Esophagus muscularis mucosa (tissue), 4 donors: ENCODE results near the gene FKBP5. TPM values are rescaled to one million over a fixed set of nuclear protein-coding genes. Genes with fewer than 3 reads are reported as not detected.

Experiments
- DNase-seq: peaks from one replicate; pipeline ENCODE4 v3.0.0-alpha.2; 2017; ENCODE audit errors: extremely low spot score
- H3K27ac ChIP-seq, 4 donors: fragments of 200-600 bp; sonication (generic); replicated peaks in 1 of 4; 1 replicate in 3 of 4; 2 replicates in 1 of 4; pipeline ENCODE4 v1.5.1; 2016 to 2019; ENCODE audit warnings: mild to moderate bottlenecking in 1 of 4
- H3K27me3 ChIP-seq, 4 donors: fragments of 200-600 bp; sonication (generic); one replicate each; pipeline versions ENCODE4 v1.5.1 to v1.6.0; 2016 to 2019
- H3K36me3 ChIP-seq, 4 donors: fragments of 200-600 bp; sonication (generic); one replicate each; pipeline ENCODE4 v1.5.1; 2016 to 2019
- H3K4me1 ChIP-seq, 4 donors: fragments of 200-600 bp; sonication (generic); one replicate each; pipeline ENCODE4 v1.5.1; 2016 to 2019
- H3K4me3 ChIP-seq, 4 donors: fragments of 200-600 bp; sonication (generic); 1 replicate in 2 of 4; 2 replicates in 2 of 4; pipeline ENCODE4 v1.5.1; 2016 to 2019; ENCODE audit warnings: mild to moderate bottlenecking in 4 of 4, moderate library complexity in 1 of 4
- H3K9me3 ChIP-seq, 4 donors: fragments of 200-600 bp; sonication (generic); 1 replicate in 3 of 4; 2 replicates in 1 of 4; pipeline ENCODE4 v1.5.1; 2016 to 2019
- EP300 ChIP-seq: sonication (generic); formaldehyde crosslinking; IDR thresholded peaks from one replicate; pipeline ENCODE4 v1.6.1; 2017; ENCODE audit warnings: antibody characterized with exemption
- POLR2A ChIP-seq: fragments of 450-650 bp; IDR thresholded peaks from one replicate; pipeline ENCODE4 v1.6.1; 2017; ENCODE audit warnings: antibody characterized with exemption, moderate library complexity, mild to moderate bottlenecking, low read depth
- POLR2AphosphoS5 ChIP-seq, 2 donors: sonication (generic); formaldehyde crosslinking; IDR thresholded peaks; one replicate each; pipeline ENCODE4 v1.6.1; 2017; ENCODE audit warnings: antibody characterized with exemption in 2 of 2
- WGBS: methylation state at CpG from one replicate; pipeline ENCODE4 v1.1.5; 2018; 5-methylcytosine and 5-hydroxymethylcytosine counted together
- intact Hi-C: fragments of 100-400 bp; cut with DNase I; formaldehyde crosslinking; loops from one replicate; pipeline ENCODE4 v1.15.1; 2023
- total RNA-seq, 4 donors: library from RNA; depleted of rRNA; stranded (reverse); fragments of >200 nt; gene quantifications; one replicate each; pipeline versions ENCODE4 v1.1.0 to v1.2.1, GENCODE V29; 2016
- TF ChIP-seq, protein P1 (sequence below), 3 experiments: fragments of 200-600 bp in 2 of 3; fragments of 450-650 bp in 1 of 3; sonication (generic) in 2 of 3; IDR thresholded peaks; one replicate each; pipeline ENCODE4 v1.5.1; 2017 to 2019; ENCODE audit warnings: antibody characterized with exemption in 3 of 3, mild to moderate bottlenecking in 2 of 3, moderate library complexity in 1 of 3

The FKBP5 gene
- total RNA-seq, 4 donors from 2014 or later: 477 to 689 (median 593) TPM

DNA sequence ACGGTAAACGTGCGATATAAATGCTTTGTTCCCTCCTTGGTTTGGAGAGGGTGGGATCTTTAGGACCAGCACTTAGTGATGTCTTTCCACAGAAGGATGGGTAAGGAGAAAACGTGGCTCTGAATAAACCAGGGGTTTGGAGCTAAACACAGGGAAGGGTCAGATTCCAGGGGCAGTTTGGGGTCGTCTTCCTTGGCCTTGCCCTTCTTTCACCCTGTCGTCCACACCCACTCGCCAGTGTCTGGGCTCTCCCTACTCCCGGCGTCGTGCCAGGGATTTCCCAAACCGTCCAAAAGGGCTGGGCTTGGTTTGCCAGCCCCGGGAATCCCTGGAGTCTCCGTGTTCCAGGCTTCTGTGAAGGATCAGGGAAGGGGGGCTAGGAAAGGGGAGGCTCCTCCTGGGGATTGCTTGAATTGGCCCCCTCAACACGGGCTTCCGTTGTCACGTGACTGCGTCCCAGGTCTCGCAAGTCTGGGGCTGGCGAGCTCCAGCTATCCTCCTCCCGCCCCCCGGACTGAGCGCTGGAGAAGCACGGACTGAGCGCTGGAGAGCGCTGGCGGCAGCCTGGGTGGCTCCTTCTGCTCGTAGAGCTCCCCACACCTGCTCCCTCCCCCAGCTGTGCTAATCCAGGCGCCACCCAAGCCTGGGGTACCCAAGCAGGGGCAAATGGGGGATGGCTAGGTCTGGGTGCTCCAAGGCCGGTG lies 38.7 kb upstream of the FKBP5 start:
- H3K4me3 ChIP-seq: peak overlapping the region; percentile 57 to 67 (median 60)
- H3K27ac ChIP-seq: peak overlapping the region; percentile 96 to 100 (median 98)
- intact Hi-C loops: loop anchor here (1.0 to 5.0 kb wide), 2 partner anchors 39 to 125 kb away; partner anchors contain the start of gene FKBP5
- peak; percentile 97 for DNase-seq
- TF ChIP-seq POLR2AphosphoS5 (IDR thresholded peaks at IDR 0.05) (peak in 1 of 2 donors; percentile 71), EP300 (peak; percentile 69), POLR2A (peak; percentile 77)
- TF ChIP-seq, protein P1, sequence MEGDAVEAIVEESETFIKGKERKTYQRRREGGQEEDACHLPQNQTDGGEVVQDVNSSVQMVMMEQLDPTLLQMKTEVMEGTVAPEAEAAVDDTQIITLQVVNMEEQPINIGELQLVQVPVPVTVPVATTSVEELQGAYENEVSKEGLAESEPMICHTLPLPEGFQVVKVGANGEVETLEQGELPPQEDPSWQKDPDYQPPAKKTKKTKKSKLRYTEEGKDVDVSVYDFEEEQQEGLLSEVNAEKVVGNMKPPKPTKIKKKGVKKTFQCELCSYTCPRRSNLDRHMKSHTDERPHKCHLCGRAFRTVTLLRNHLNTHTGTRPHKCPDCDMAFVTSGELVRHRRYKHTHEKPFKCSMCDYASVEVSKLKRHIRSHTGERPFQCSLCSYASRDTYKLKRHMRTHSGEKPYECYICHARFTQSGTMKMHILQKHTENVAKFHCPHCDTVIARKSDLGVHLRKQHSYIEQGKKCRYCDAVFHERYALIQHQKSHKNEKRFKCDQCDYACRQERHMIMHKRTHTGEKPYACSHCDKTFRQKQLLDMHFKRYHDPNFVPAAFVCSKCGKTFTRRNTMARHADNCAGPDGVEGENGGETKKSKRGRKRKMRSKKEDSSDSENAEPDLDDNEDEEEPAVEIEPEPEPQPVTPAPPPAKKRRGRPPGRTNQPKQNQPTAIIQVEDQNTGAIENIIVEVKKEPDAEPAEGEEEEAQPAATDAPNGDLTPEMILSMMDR (IDR thresholded peaks at IDR 0.05): no peak
- H3K9me3 ChIP-seq: no peaks in the 10 kb centered on the region
- H3K4me1 ChIP-seq: peaks cover 84 to 98% (median 91%) of the 10 kb centered on the region in 4 donors
- no peaks in the 10 kb centered on the region for H3K36me3 ChIP-seq
- 9% methylated on average over 10 of the region's 29 CpGs for WGBS
- H3K27me3 ChIP-seq: no peaks in the 10 kb centered on the region

DNA sequence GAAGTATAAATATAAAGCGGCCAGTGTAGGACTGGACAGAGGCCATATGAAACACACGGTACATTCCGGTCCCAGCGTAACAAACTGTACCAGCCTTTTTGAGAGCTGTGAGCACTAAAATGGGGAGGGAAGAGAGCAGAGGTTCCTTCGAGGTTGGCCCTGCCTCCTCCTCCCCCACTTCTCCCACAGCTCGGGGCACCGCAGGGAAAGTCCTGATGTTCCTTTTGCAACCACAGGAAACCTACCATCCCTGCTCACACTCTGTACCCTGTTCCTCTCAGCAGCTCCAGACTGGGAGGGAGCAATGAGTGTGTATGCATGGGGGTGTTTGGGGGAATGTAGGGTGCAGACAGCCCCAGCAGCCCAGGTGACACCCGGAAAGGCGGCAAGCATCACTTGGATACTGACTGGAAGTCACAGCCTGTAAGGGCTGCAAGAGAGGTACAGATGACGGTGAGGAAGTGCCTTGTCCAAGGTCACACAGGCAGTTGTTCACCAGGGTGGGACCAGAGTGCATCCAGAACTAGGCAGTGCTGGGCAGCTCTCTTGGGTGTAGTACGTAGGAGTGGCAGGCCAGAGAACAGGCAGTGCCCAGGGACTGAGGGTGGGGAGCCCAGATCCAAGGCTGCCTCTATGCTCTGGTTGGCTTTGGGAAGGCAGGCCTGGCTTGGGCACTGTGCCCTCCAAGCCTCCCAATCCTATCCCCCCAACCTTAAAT lies 37.2 kb upstream of the FKBP5 start:
- 39% methylated on average over 10 of the region's 11 CpGs for WGBS
- TF ChIP-seq POLR2AphosphoS5 (IDR thresholded peaks at IDR 0.05) (peak in 1 of 2 donors; percentile 93), POLR2A (peak; percentile 26), EP300 (peak; percentile 99)
- TF ChIP-seq, protein P1 (IDR thresholded peaks at IDR 0.05): no peak
- Histone ChIP-seq H3K27me3 (no peaks in the 10 kb centered on the region), H3K4me1 (peaks cover 93 to 100% (median 98%) of the 10 kb centered on the region in 4 donors), H3K27ac (peak overlapping the region; percentile 96 to 100 (median 98)), H3K36me3 (no peaks in the 10 kb centered on the region), H3K4me3 (peak overlapping the region; percentile 38 to 67 (median 58)), H3K9me3 (no peaks in the 10 kb centered on the region)
- intact Hi-C loops: loop anchor here (5.0 kb wide), 1 partner anchor 124 kb away; no protein-coding TSS in a partner anchor
- DNase-seq: peak; percentile 96

DNA sequence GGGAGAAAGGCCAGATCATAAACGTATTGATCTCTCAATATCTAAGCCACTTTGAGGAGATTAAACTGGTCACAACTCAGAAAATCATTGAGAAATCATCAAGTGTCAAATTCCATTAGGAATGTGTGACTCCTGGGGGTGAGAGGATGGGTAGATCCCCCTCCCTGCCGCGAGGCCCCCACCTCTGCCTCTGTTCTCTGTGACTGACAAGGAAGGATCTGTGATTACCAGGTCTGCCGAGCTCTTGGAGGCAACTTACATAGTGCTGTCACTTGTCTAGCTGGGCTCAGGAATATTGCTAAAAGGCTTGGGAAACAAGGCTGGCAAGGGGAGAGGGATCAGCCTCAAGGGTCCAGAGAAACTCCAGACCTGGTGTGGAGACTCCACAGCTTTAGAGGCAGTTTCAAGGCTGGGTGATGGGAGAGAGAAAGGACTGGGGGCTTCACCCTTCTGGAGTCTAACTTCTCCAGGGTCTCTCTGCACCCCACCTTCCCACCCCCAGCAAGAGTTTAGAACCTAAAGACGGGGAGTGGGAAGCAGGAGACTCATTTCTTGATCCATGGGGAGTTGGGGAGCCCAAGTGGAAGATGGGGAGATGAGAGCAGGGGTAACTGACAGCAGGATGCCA lies 36.5 kb upstream of the FKBP5 start:
- Histone ChIP-seq H3K9me3 (no peaks in the 10 kb centered on the region), H3K27ac (peak overlapping the region; percentile 96 to 100 (median 98)), H3K27me3 (no peaks in the 10 kb centered on the region), H3K4me3 (peak overlapping the region in 2 of 4 donors; percentile 12 to 60), H3K4me1 (peaks cover 93 to 100% (median 98%) of the 10 kb centered on the region in 4 donors), H3K36me3 (no peaks in the 10 kb centered on the region)
- 80% methylated on average over 5 of the region's 5 CpGs for whole genome bisulfite sequencing
- no peak for DNase-seq
- intact Hi-C loops: loop anchor here (5.0 kb wide), 1 partner anchor 123 kb away; no protein-coding TSS in a partner anchor
- TF ChIP-seq POLR2AphosphoS5 (IDR thresholded peaks at IDR 0.05): no peak
- TF ChIP-seq EP300: no peak
- TF ChIP-seq, protein P1 (IDR thresholded peaks at IDR 0.05): no peak
- no peak for TF ChIP-seq POLR2A

DNA sequence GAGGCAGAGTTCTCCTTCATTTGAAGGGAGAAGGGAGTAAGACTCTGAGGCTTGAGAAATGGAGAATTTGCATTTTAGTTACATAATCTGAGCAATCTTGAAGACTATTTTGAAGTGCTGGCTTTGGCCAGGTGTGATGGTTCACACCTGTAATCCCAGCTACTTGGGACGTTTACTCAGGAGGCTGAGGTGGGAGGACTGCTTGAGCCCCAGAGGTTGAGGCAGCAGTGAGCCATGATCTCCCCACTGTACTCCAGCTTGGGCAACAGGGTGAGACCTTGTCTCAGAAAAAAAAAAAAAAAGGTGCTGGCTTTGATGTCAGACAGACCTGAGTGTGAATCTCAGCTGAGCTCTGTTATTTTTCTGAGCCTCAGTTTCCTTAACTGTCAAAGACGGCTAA lies 35.8 kb upstream of the FKBP5 start:
- Histone ChIP-seq H3K36me3 (no peaks in the 10 kb centered on the region), H3K4me3 (no peak overlapping the region), H3K27me3 (no peaks in the 10 kb centered on the region), H3K4me1 (peaks cover 93 to 100% (median 98%) of the 10 kb centered on the region in 4 donors), H3K9me3 (no peaks in the 10 kb centered on the region), H3K27ac (peak overlapping the region; percentile 96 to 100 (median 98))
- 80% methylated on average over 2 of the region's 2 CpGs for WGBS
- no peak for DNase-seq
- TF ChIP-seq EP300: no peak
- TF ChIP-seq, protein P1 (IDR thresholded peaks at IDR 0.05): no peak
- no peak for TF ChIP-seq POLR2A
- no peak for TF ChIP-seq POLR2AphosphoS5 (IDR thresholded peaks at IDR 0.05)
- intact Hi-C loops: no loop called here
